Calu3 (cell line): ENCODE data around the gene TMEM132E. TPM values are rescaled to one million over a fixed set of nuclear protein-coding genes. Genes with fewer than 3 reads are reported as not detected.

Source experiments
- BruUV-seq: library from RNA; stranded (reverse); fragments of 400-500 nt; replicated peaks from 2 replicates; lab custom pipeline; 2021; lab: Mats Ljungman, UMichigan
- CTCF ChIA-PET: fragments of 300-600 bp; sonication (Branson Sonifier 250); formaldehyde crosslinking; loops from one replicate; lab custom pipeline; 2022; ENCODE audit warnings: antibody characterized with exemption; lab: Charles Lee
- DNase-seq: peaks from one replicate; pipeline ENCODE4 v3.0.0; 2022
- H3K27ac Mint-ChIP-seq: one replicate; pipeline ENCODE4 v1.8.0; 2022; ENCODE audit warnings: mixed read lengths; ENCODE audit not compliant: unreplicated experiment
- H3K27me3 Mint-ChIP-seq: one replicate; pipeline ENCODE4 v1.8.0; 2022; ENCODE audit warnings: mixed read lengths; ENCODE audit not compliant: unreplicated experiment
- H3K36me3 Mint-ChIP-seq: one replicate; pipeline ENCODE4 v1.8.0; 2022; ENCODE audit warnings: mild to moderate bottlenecking, moderate library complexity, mixed read lengths; ENCODE audit not compliant: insufficient read depth, unreplicated experiment
- H3K4me1 Mint-ChIP-seq: one replicate; pipeline ENCODE4 v1.8.0; 2022; ENCODE audit warnings: mild to moderate bottlenecking, low read depth, mixed read lengths; ENCODE audit not compliant: unreplicated experiment
- H3K4me3 Mint-ChIP-seq: one replicate; pipeline ENCODE4 v1.8.0; 2022; ENCODE audit warnings: mild to moderate bottlenecking, low read depth, moderate library complexity, mixed read lengths; ENCODE audit not compliant: unreplicated experiment
- H3K9me3 Mint-ChIP-seq: one replicate; pipeline ENCODE4 v1.8.0; 2022; ENCODE audit warnings: low read depth, mixed read lengths; ENCODE audit not compliant: unreplicated experiment
- CTCF ChIP-seq: fragments of 200-600 bp; IDR thresholded peaks from one replicate; pipeline ENCODE4 v1.8.0; 2022; ENCODE audit warnings: antibody characterized with exemption; ENCODE audit not compliant: unreplicated experiment
- intact Hi-C: fragments of 100-400 bp; cut with micrococcal nuclease; formaldehyde crosslinking; loops from one replicate; pipeline ENCODE4 v1.10.0; 2022; ENCODE audit not compliant: unreplicated experiment
- total RNA-seq: library from RNA; stranded (reverse); gene quantifications from 2 replicates; pipeline ENCODE4 v1.2.3, GENCODE V29; 2022

TMEM132E gene
- total RNA-seq, 1 experiment from 2014 or later = 0.26 TPM

GRCh38 chr17:34566873-34567272, 12.5 kb upstream of the TMEM132E start:
- no peak for DNase-seq
- BruUV-seq = no TSS peak
- CTCF ChIA-PET = no interaction called here
- Mint-ChIP-seq H3K4me3 (no peak overlapping the region), H3K27ac (no peak overlapping the region), H3K4me1 (no peaks in the 10 kb centered on the region), H3K36me3 (no peaks in the 10 kb centered on the region), H3K9me3 (no peaks in the 10 kb centered on the region), H3K27me3 (peaks cover 22% of the 10 kb centered on the region)
- intact Hi-C loops = no loop called here
- TF ChIP-seq CTCF = no peak

DNA sequence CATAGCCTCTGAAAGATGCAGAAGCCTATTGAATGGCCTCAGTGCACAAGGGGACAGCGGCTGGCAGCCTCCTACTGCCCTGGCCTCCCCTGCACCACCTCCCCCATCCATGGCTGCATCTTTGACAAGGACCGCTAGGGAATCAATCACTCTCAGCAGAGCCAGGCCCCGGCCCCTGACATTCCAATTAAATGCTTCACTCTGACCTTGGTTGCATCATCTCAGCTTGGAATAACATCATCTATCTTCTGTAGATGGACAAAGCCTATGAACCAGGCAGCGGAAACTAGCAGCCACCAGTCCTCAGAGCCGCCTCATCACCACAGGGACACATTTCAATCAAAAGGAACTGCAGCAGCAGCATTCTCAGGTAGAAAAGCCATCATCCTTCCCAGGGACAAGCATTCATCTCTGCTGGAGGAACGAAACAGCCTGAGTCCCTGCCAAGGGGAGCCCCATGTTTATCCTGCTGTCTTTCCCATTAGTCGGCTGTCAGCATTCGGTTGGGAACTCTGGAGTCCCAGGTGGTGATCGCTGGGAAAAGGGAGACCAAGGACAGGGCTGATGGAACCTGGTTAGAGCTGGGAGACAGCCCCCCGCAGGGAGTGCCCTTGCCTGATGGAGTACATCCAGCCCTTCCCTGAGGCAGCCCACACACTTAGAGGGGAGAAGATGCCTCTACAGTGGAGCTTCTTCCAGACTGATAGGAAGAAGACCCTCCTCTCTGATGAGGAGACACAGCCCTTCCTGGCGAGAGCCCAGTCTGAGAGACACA, 11.5 kb upstream of the TMEM132E start:
- no peak for TF ChIP-seq CTCF

GRCh38 chr17:34568953-34569352, 10.4 kb upstream of the TMEM132E start:
- Mint-ChIP-seq H3K9me3 (no peaks in the 10 kb centered on the region), H3K36me3 (no peaks in the 10 kb centered on the region), H3K27me3 (peaks cover 42% of the 10 kb centered on the region), H3K4me1 (no peaks in the 10 kb centered on the region), H3K27ac (no peak overlapping the region), H3K4me3 (no peak overlapping the region)
- CTCF ChIA-PET = no interaction called here
- BruUV-seq = no TSS peak
- DNase-seq = no peak
- TF ChIP-seq CTCF = no peak
- intact Hi-C loops = no loop called here

More for the DNA sequence above, 11.5 kb upstream of the TMEM132E start:
- no peak overlapping the region for H3K4me3 Mint-ChIP-seq
- H3K9me3 Mint-ChIP-seq = no peaks in the 10 kb centered on the region
- no peaks in the 10 kb centered on the region for H3K36me3 Mint-ChIP-seq
- no peak overlapping the region for H3K27ac Mint-ChIP-seq
- peaks cover 32% of the 10 kb centered on the region for H3K27me3 Mint-ChIP-seq
- CTCF ChIA-PET = interaction anchor here (0.7 kb wide), 1 partner anchor 14 kb away, joined by 6 read pairs; no protein-coding TSS in a partner anchor
- intact Hi-C loops = no loop called here
- H3K4me1 Mint-ChIP-seq = no peaks in the 10 kb centered on the region
- DNase-seq = no peak
- no TSS peak for BruUV-seq

- Mint-ChIP-seq H3K27ac (no peak overlapping the region), H3K4me3 (no peak overlapping the region), H3K27me3 (peaks cover 49% of the 10 kb centered on the region), H3K36me3 (no peaks in the 10 kb centered on the region), H3K9me3 (no peaks in the 10 kb centered on the region), H3K4me1 (no peaks in the 10 kb centered on the region)
- intact Hi-C loops = no loop called here
- no peak for DNase-seq
- TF ChIP-seq CTCF = no peak
- no TSS peak for BruUV-seq
- CTCF ChIA-PET = no interaction called here
Measured at GRCh38 chr17:34569591-34569990, 9.8 kb upstream of the TMEM132E start.
